Kidney tubule cell (primary cell): Measurements from ENCODE around the gene SERPINE2.

Source experiments
- DNase-seq: peaks from one replicate; pipeline ENCODE4 v3.0.0-alpha.2; 2018; ENCODE audit warnings: low spot score

Gene SERPINE2

DNA sequence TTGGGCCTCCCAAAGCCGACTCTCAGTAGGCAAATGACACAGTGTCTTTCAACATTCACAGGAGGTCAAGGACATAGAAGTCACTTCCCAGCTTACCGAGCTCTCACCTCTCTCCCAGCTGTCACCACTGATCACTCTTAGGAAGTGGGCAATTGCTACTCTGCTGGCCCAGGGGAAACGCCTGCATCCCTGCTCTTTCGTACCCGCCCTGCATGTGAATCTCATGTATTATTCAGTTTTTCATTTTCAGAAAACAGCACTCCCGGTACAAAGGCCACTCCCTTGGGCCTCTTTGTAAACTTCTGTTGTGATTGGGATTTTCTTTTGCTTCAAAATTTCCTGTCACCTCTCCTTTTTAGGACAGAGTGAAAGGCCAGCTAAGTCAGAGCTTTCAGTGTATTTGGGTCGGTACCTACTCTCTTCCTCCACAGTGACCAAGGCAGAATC lies 66.4 kb downstream of the SERPINE2 start:
- no peak for DNase-seq

GRCh38 chr2:223971731-223972130 lies 67.4 kb downstream of the SERPINE2 start:
- DNase-seq = no peak

GRCh38 chr2:223970343-223971128 lies 68.5 kb downstream of the SERPINE2 start:
- DNase-seq = peak; percentile 63

GRCh38 chr2:223969856-223970255 lies 69.2 kb downstream of the SERPINE2 start:
- DNase-seq = peak; percentile 37

DNA sequence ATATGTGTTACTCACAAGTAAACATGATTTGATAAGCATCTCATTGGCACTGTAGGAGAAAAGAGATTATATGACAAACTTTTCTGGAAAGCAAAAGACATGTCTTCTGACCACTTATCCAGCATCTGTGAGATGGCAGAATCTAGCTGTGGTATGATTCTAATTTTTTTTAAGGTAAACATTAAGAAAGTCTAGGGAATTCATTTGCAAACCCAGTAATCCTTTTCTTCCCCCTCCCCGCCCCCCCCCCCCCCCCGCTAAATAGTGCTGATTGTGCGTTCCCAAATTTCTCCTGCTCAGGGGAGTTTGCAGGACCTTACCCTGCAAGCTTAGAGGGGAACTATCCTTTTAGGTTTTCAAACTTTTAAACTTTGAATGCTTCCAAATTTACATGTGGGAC lies 69.8 kb downstream of the SERPINE2 start:
- DNase-seq = no peak

DNA sequence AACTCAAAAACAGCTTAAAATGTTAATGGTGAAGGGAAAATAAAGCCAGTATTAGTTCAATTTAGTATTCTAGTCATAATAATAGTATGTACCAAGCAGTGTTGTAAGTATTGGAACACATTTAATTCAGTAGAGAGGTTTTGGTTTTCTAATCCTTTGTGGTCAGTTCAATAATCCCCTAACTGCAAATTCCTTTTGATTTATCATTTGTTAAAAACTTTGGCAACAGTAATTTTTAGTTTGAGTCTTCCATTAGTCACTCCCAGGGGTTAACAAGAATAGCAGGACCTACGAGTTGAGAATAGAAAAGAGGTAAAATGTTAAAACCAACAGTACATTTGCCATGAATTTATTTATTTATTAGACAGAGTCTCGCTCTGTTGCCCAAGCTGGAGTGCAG lies 71.1 kb downstream of the SERPINE2 start:
- DNase-seq = peak; percentile 29

- peak; percentile 64 for DNase-seq
Measured at GRCh38 chr2:223959688-223960087, 79.4 kb downstream of the SERPINE2 start.

- peak; percentile 94 for DNase-seq
Measured at GRCh38 chr2:223957092-223957851, 81.8 kb downstream of the SERPINE2 start, which contains the start of gene MRPL44. MRPL44 (plus strand) TSS chr2:223957463; CDS start chr2:223957473, 10 bp downstream.

DNA sequence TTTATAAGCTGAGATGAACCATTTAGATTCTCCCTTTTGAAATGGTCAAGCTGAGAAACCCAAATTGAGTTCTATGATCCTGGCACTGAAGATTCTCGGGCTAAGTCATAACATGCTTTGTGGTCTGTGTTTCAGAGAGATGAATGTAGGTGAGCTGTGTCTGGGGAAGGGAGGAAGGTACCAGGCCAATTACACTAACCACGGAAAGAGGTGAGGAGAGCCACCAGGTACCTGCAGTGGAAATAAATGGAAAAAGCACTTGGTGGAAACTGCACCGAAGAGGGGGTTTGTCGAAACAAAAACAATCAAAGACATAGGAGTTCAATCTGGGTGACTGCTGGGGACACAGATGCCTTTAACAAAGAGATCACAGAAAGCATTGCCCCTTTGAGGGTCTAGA lies 82.8 kb downstream of the SERPINE2 start:
- DNase-seq = no peak

- DNase-seq = peak; percentile 76
Measured at GRCh38 chr2:223954401-223954800, 84.7 kb downstream of the SERPINE2 start.

GRCh38 chr2:223952280-223952968 lies 86.7 kb downstream of the SERPINE2 start:
- no peak for DNase-seq

GRCh38 chr2:223950448-223951347 lies 88.4 kb downstream of the SERPINE2 start:
- DNase-seq = no peak

DNA sequence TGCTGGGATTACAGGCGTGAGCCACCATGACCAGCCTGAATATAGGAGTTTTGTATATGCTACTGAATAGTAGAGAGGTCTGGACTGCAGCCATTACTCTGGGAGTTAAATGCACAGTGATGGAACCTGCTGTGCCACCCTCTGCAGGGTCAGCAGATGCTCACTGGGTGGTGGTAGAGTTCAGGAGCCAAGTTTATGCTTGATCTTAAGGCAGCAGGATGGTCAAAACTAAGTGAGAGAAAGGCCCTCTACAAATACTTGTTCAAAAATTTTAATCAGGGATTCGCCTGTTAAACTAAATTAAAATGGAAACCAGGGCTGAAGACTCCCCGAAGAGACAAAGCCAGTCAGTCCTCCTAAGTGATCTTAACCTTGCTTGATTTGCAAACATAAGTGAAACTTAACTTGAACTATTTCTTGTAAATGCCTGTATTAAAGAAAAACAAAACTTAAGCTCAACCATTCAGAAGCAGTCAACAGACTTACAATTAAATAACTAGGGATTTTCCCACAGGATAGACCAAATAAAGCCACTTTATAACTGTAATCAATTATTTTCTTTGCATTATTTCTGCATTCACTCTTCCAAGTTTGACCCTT lies 89.7 kb downstream of the SERPINE2 start:
- DNase-seq = no peak

DNA sequence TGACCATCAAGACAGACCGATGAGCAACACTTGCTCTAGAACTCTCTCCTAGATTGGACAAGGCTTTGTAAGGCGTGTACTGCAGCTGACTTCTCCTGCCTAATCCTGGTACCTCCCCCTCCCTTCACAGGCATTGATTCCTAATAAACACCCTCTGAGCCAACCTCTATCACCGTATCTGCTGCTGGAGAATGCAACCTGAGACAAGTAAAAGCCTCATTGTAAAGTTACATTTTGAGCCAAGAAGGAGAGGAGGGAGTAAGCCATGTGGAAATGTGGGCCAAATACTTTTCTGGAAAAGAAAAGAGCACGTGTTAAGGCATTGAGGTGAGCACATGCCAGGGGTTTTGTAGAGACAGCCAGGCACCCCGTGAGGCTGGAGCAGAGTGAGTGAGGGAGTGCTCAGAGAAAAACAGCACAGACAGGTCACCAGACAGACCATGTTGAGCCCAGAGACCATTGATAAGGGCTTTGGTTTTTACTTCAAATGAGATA lies 91.3 kb downstream of the SERPINE2 start:
- DNase-seq = no peak

GRCh38 chr2:223945755-223946154 lies 93.3 kb downstream of the SERPINE2 start:
- DNase-seq = no peak

DNA sequence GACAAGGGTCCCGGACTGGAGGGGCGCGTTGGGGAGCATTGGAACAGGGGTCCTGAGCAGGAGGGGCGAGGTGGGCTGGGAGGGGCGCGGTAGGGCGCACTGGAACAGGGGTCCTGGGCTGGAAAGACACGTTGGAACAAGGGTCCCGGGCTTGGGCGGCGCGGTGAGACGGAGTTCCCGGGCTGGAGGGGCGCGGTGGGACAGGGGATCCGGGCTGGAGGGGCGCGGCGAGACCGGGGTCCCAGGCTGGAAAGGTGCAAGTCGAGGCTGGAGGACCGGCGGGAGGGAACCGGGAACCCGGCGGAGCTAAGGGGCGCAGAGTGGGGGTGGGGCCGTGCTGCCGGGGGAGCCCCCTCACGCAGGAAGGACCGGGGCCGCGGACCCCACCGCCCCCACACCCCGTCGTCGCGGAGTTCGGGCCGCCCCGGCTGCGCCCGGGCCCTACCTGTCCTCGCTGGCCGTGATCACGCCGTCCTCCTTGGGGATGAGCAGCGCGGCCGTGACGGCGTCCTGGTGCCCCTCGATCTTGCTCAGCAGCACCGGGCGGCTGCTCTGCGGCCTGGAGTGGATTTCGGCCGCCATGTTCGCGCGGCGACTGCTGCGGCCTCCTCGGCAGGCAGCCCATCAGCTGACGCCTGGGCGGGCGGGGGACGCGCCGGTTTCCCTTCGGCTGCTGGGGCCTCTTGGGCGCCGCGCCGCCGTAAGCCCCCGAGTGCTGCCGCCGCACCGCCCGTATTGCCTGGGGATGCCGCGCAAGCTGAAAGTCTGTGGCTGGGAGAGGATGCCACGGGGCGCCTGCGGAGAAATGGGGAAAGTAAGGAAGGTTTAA lies 94.2 kb downstream of the SERPINE2 start, which contains the start of gene WDFY1:
Gene WDFY1 (minus strand): TSS at position 633 of the 829 bp plus-strand sequence. CDS start 51 bp downstream, at position 582.
- peak; percentile 91 for DNase-seq

- DNase-seq = peak; percentile 41
Measured at GRCh38 chr2:223944166-223944702, 94.9 kb downstream of the SERPINE2 start.

GRCh38 chr2:223943561-223944008 lies 95.5 kb downstream of the SERPINE2 start:
- DNase-seq = peak; percentile 68

GRCh38 chr2:223943135-223943534 lies 96.0 kb downstream of the SERPINE2 start:
- no peak for DNase-seq
